H7 (cell line): ENCODE results near the gene RNF220. TPM values are rescaled to one million over a fixed set of nuclear protein-coding genes. Genes with fewer than 3 reads are reported as not detected.

Experiments used
- DNase-seq: peaks from one replicate; pipeline ENCODE4 v3.0.0; 2012
- H3K27me3 ChIP-seq: 2 replicates; pipeline ENCODE4 v1.6.0; 2011; ENCODE audit warnings: mild to moderate bottlenecking, low read length; ENCODE audit not compliant: control insufficient read depth, insufficient read depth
- H3K36me3 ChIP-seq: replicated peaks from 2 replicates; pipeline ENCODE4 v1.5.1; 2011; ENCODE audit warnings: low read length; ENCODE audit not compliant: control insufficient read depth, insufficient read depth
- H3K4me3 ChIP-seq: 2 replicates; pipeline ENCODE4 v1.5.1; 2011; ENCODE audit warnings: low read depth, mild to moderate bottlenecking, control low read depth, low read length, moderate library complexity; ENCODE audit not compliant: insufficient read depth
- total RNA-seq: library from RNA; depleted of rRNA; stranded (reverse); fragments of >200 nt; shearing (Covaris generic); gene quantifications from 2 replicates; pipeline ENCODE4 v1.2.3, GENCODE V29; 2014

The RNF220 gene
- total RNA-seq, 1 experiment from 2014 or later: 187 TPM

- no peaks in the 10 kb centered on the region for H3K36me3 ChIP-seq
- H3K4me3 ChIP-seq: no peak overlapping the region
- no peak for DNase-seq
- H3K27me3 ChIP-seq: peaks cover 64% of the 10 kb centered on the region
Measured at GRCh38 chr1:44415013-44415412, 10.0 kb downstream of the RNF220 start.

GRCh38 chr1:44416408-44416807, 11.4 kb downstream of the RNF220 start:
- H3K27me3 ChIP-seq: peaks cover 52% of the 10 kb centered on the region
- DNase-seq: no peak
- H3K36me3 ChIP-seq: no peaks in the 10 kb centered on the region
- H3K4me3 ChIP-seq: no peak overlapping the region

GRCh38 chr1:44417351-44418021, 12.4 kb downstream of the RNF220 start:
- Histone ChIP-seq H3K4me3 (peak overlapping the region; percentile 60), H3K27me3 (peaks cover 43% of the 10 kb centered on the region), H3K36me3 (no peaks in the 10 kb centered on the region)
- DNase-seq: peak; percentile 96

GRCh38 chr1:44418022-44418673, 13.1 kb downstream of the RNF220 start:
- Histone ChIP-seq H3K27me3 (peaks cover 40% of the 10 kb centered on the region), H3K36me3 (no peaks in the 10 kb centered on the region), H3K4me3 (peak overlapping the region; percentile 60)
- DNase-seq: peak; percentile 73

- Histone ChIP-seq H3K4me3 (no peak overlapping the region), H3K36me3 (no peaks in the 10 kb centered on the region), H3K27me3 (peaks cover 28% of the 10 kb centered on the region)
- no peak for DNase-seq
Measured at GRCh38 chr1:44419901-44420300, 14.8 kb downstream of the RNF220 start.

GRCh38 chr1:44420535-44420934, 15.5 kb downstream of the RNF220 start:
- Histone ChIP-seq H3K36me3 (no peaks in the 10 kb centered on the region), H3K27me3 (peaks cover 28% of the 10 kb centered on the region), H3K4me3 (no peak overlapping the region)
- no peak for DNase-seq

- Histone ChIP-seq H3K36me3 (no peaks in the 10 kb centered on the region), H3K27me3 (peaks cover 19% of the 10 kb centered on the region), H3K4me3 (no peak overlapping the region)
- DNase-seq: peak; percentile 59
Measured at GRCh38 chr1:44421446-44421884, 16.4 kb downstream of the RNF220 start.

- Histone ChIP-seq H3K27me3 (peaks cover 13% of the 10 kb centered on the region), H3K36me3 (no peaks in the 10 kb centered on the region), H3K4me3 (no peak overlapping the region)
- DNase-seq: peak; percentile 57
Measured at GRCh38 chr1:44422161-44422560, 17.1 kb downstream of the RNF220 start.

GRCh38 chr1:44423591-44424537, 18.8 kb downstream of the RNF220 start:
- Histone ChIP-seq H3K4me3 (no peak overlapping the region), H3K36me3 (no peaks in the 10 kb centered on the region), H3K27me3 (peaks cover 6% of the 10 kb centered on the region)
- DNase-seq: no peak

- Histone ChIP-seq H3K27me3 (peaks cover 2% of the 10 kb centered on the region; the same call in 1 of the 2 replicates), H3K4me3 (no peak overlapping the region), H3K36me3 (no peaks in the 10 kb centered on the region)
- no peak for DNase-seq
Measured at GRCh38 chr1:44424747-44425146, 19.7 kb downstream of the RNF220 start.

- Histone ChIP-seq H3K27me3 (no peaks in the 10 kb centered on the region), H3K36me3 (no peaks in the 10 kb centered on the region), H3K4me3 (no peak overlapping the region)
- DNase-seq: no peak
Measured at GRCh38 chr1:44425341-44426082, 20.5 kb downstream of the RNF220 start.

- DNase-seq: no peak
- H3K36me3 ChIP-seq: no peaks in the 10 kb centered on the region
Measured at GRCh38 chr1:44431861-44432260, 26.8 kb downstream of the RNF220 start.

GRCh38 chr1:44433209-44433608, 28.2 kb downstream of the RNF220 start:
- Histone ChIP-seq H3K27me3 (no peaks in the 10 kb centered on the region), H3K36me3 (no peaks in the 10 kb centered on the region), H3K4me3 (no peak overlapping the region)
- DNase-seq: no peak

More at GRCh38 chr1:44431861-44432260, 26.8 kb downstream of the RNF220 start:
- no peaks in the 10 kb centered on the region for H3K27me3 ChIP-seq
- H3K4me3 ChIP-seq: no peak overlapping the region
